Measurements from ENCODE around the gene TTC13.

DNA sequence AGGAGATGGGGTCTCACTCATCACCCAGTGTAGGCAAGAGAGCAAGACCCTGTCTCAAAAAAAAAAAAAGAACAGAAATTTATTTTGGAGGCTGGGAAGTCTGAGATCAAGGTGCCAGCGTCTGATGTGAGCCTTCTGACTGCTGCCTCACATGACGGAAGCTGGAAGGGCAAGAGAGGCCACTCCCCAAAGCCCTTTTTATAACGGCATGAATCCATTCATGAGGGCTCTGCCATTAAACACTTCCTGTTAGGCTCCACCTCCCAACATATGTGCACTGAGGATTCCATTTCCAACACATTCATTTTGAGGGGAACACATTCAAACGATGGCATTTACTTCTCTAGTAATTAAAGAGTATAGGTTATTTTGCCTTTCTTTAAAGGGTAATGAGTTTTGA is 59.5 kb downstream of the TTC13 start:
- TF ChIP-seq CTCF (IDR thresholded peaks at IDR 0.05 in 8 of 11, conservative IDR thresholded peaks at IDR 0.05 in 3 of 11) (no peak), POLR2A (IDR thresholded peaks at IDR 0.05) (no peak), POLR2AphosphoS5 (IDR thresholded peaks at IDR 0.05) (no peak)

All from spleen (tissue), 7 donors.